Measurements from ENCODE around the gene SLC11A2. TPM values are rescaled to one million over a fixed set of nuclear protein-coding genes. Genes with fewer than 3 reads are reported as not detected.

The SLC11A2 gene
- polyA plus RNA-seq, 1 of the 3 experiments (the other 2 are of a cell fraction), result 27.7 TPM

DNA sequence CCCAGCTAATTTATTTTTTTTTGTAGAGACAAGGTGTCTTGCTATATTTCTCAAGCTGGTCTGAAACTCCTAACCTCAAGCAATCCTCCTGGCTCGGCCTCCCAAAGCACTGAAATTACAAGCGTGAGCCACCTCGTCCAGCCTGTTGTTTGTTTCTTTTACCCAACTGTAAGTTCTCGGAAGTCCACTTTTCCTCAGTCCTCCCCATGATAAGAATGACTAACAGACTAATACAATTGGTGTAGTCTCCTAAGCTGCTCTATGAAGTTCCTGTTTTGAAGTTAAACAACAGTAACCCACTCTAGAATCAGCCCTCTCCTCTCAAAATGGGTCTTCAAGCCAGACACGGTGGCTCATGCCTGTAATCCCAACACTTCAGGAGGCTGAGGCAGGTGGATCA lies 37.3 kb downstream of the SLC11A2 start:
- ChIA-PET POLR2A (interaction anchor here (0.9 kb wide), 1 partner anchor 224 kb away, joined by 3 read pairs; no protein-coding TSS in a partner anchor), CTCF (interaction anchor here (0.8 to 9.9 kb wide), 6 partner anchors 8 to 353 kb away, joined by 3 to 186 read pairs (median 17); partner anchors contain the start of gene ATF1)
- no peaks in the 10 kb centered on the region for H3K9me3 ChIP-seq
- H2AFZ ChIP-seq (ENCODE audit: low read depth), result no peak overlapping the region
- no peaks in the 10 kb centered on the region for H3K79me2 ChIP-seq (ENCODE audit: insufficient read depth)
- H3K27me3 ChIP-seq (ENCODE audit: insufficient read depth), result no peaks in the 10 kb centered on the region
- H3K4me3 ChIP-seq (ENCODE audit: low read depth in 2 of 2, low read length in 1 of 2), result no peak overlapping the region
- TF ChIP-seq JUND (IDR thresholded peaks at IDR 0.05) (no peak), GATA2 (CRISPR knock-in tag; IDR thresholded peaks at IDR 0.05) (no peak)
- TF ChIP-seq, protein P1, sequence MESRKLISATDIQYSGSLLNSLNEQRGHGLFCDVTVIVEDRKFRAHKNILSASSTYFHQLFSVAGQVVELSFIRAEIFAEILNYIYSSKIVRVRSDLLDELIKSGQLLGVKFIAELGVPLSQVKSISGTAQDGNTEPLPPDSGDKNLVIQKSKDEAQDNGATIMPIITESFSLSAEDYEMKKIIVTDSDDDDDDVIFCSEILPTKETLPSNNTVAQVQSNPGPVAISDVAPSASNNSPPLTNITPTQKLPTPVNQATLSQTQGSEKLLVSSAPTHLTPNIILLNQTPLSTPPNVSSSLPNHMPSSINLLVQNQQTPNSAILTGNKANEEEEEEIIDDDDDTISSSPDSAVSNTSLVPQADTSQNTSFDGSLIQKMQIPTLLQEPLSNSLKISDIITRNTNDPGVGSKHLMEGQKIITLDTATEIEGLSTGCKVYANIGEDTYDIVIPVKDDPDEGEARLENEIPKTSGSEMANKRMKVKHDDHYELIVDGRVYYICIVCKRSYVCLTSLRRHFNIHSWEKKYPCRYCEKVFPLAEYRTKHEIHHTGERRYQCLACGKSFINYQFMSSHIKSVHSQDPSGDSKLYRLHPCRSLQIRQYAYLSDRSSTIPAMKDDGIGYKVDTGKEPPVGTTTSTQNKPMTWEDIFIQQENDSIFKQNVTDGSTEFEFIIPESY (IDR thresholded peaks at IDR 0.05; ENCODE audit: borderline replicate concordance, low read depth), result no peak
- TF ChIP-seq, protein P2, sequence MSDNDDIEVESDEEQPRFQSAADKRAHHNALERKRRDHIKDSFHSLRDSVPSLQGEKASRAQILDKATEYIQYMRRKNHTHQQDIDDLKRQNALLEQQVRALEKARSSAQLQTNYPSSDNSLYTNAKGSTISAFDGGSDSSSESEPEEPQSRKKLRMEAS (IDR thresholded peaks at IDR 0.05; ENCODE audit: low read depth), result no peak
- no peaks in the 10 kb centered on the region for H3K9me2 ChIP-seq
- no peak for DNase-seq
- H3K36me3 ChIP-seq (replicated peaks in 1 of 2; ENCODE audit: control insufficient read depth in 1 of 2, insufficient read depth in 2 of 2, low read length in 1 of 2), result peaks cover 39 to 49% of the 10 kb centered on the region in 2 experiments
- peaks cover 24% of the 10 kb centered on the region for H3F3A ChIP-seq (replicated peaks; ENCODE audit: insufficient read depth)
- H3K9ac ChIP-seq, result no peak overlapping the region
- WGBS (ENCODE audit: low lambda C conversion rate), result 94% methylated on average over 5 of the region's 5 CpGs
- no peaks in the 10 kb centered on the region for H4K20me1 ChIP-seq (ENCODE audit: insufficient read depth)
- H3K4me1 ChIP-seq (ENCODE audit: control insufficient read depth in 1 of 2, insufficient read depth in 2 of 2, low read depth in 1 of 2, low read length in 1 of 2), result peaks cover 2 to 11% of the 10 kb centered on the region in 2 experiments; a peak in 1 of 4 replicates
- H3K4me2 ChIP-seq, result no peak overlapping the region
- no peak overlapping the region for H3K27ac ChIP-seq (ENCODE audit: low read depth in 2 of 2, low read length in 1 of 2)

DNA sequence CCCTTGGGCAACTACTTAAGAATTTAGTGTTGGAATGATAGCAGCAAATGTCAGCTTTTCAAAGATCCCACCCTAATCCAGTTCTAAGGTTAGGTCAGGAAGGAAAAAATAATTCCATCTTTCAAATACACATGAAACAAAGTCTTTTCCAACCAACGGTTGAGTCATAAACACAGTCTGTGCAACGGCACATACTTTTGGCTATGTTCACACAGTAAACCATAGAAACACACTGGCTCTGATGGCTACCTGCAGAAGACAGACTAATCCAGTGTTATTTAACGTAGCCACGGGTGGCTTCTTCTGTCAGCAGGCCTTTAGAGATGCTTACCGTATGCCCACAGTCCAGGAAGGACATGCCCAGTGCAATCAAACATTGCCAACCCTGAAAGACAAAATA lies 38.1 kb downstream of the SLC11A2 start:
- Histone ChIP-seq H3K9me3 (no peaks in the 10 kb centered on the region), H3K79me2 (ENCODE audit: insufficient read depth) (no peaks in the 10 kb centered on the region), H3K4me2 (no peak overlapping the region), H2AFZ (ENCODE audit: low read depth) (no peak overlapping the region), H3K4me1 (ENCODE audit: control insufficient read depth in 1 of 2, insufficient read depth in 2 of 2, low read depth in 1 of 2, low read length in 1 of 2) (peaks cover 2 to 11% of the 10 kb centered on the region in 2 experiments; a peak in 1 of 4 replicates), H3K9ac (no peak overlapping the region), H3K9me2 (no peaks in the 10 kb centered on the region), H3K36me3 (replicated peaks in 1 of 2; ENCODE audit: control insufficient read depth in 1 of 2, insufficient read depth in 2 of 2, low read length in 1 of 2) (peaks cover 39 to 49% of the 10 kb centered on the region in 2 experiments), H3K27ac (ENCODE audit: low read depth in 2 of 2, low read length in 1 of 2) (no peak overlapping the region), H3K27me3 (ENCODE audit: insufficient read depth) (no peaks in the 10 kb centered on the region), H3F3A (replicated peaks; ENCODE audit: insufficient read depth) (peaks cover 24% of the 10 kb centered on the region), H3K4me3 (ENCODE audit: low read depth in 2 of 2, low read length in 1 of 2) (no peak overlapping the region), H4K20me1 (ENCODE audit: insufficient read depth) (no peaks in the 10 kb centered on the region)
- POLR2A ChIA-PET, result interaction anchor here (0.9 kb wide), 1 partner anchor 223 kb away, joined by 3 read pairs; no protein-coding TSS in a partner anchor
- TF ChIP-seq RXRA (IDR thresholded peaks at IDR 0.05; ENCODE audit: borderline replicate concordance, low read depth) (no peak), EZH2phosphoT487 (IDR thresholded peaks at IDR 0.05; ENCODE audit: borderline replicate concordance, low read depth) (no peak), MXI1 (IDR thresholded peaks at IDR 0.05; ENCODE audit: low read depth, low read length) (no peak), SIN3A (IDR thresholded peaks at IDR 0.05; ENCODE audit: borderline replicate concordance, low read depth, low read length) (no peak), TEAD4 (IDR thresholded peaks at IDR 0.05; ENCODE audit: borderline replicate concordance, insufficient read depth) (no peak), FOXM1 (IDR thresholded peaks at IDR 0.05; ENCODE audit: low read depth) (no peak), MEF2A (IDR thresholded peaks at IDR 0.05; ENCODE audit: borderline replicate concordance, low read depth) (no peak), TAF1 (IDR thresholded peaks at IDR 0.05; ENCODE audit: borderline replicate concordance, low read depth, low read length) (no peak), EP300 (IDR thresholded peaks at IDR 0.05; ENCODE audit: borderline replicate concordance in 1 of 2, low read depth in 1 of 2, low read length in 1 of 2) (no peak), NRF1 (IDR thresholded peaks at IDR 0.05; ENCODE audit: low read depth, low read length) (no peak), YY1 (IDR thresholded peaks at IDR 0.05; ENCODE audit: low read depth) (no peak)
- TF ChIP-seq, protein P3, sequence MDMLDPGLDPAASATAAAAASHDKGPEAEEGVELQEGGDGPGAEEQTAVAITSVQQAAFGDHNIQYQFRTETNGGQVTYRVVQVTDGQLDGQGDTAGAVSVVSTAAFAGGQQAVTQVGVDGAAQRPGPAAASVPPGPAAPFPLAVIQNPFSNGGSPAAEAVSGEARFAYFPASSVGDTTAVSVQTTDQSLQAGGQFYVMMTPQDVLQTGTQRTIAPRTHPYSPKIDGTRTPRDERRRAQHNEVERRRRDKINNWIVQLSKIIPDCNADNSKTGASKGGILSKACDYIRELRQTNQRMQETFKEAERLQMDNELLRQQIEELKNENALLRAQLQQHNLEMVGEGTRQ (IDR thresholded peaks at IDR 0.05; ENCODE audit: borderline replicate concordance, low read depth, low read length), result no peak
- TF ChIP-seq, protein P4, sequence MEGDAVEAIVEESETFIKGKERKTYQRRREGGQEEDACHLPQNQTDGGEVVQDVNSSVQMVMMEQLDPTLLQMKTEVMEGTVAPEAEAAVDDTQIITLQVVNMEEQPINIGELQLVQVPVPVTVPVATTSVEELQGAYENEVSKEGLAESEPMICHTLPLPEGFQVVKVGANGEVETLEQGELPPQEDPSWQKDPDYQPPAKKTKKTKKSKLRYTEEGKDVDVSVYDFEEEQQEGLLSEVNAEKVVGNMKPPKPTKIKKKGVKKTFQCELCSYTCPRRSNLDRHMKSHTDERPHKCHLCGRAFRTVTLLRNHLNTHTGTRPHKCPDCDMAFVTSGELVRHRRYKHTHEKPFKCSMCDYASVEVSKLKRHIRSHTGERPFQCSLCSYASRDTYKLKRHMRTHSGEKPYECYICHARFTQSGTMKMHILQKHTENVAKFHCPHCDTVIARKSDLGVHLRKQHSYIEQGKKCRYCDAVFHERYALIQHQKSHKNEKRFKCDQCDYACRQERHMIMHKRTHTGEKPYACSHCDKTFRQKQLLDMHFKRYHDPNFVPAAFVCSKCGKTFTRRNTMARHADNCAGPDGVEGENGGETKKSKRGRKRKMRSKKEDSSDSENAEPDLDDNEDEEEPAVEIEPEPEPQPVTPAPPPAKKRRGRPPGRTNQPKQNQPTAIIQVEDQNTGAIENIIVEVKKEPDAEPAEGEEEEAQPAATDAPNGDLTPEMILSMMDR (IDR thresholded peaks at IDR 0.05), result no peak
- CTCF ChIA-PET, result interaction anchor here (0.6 to 9.9 kb wide), 17 partner anchors 9 to 483 kb away, joined by 3 to 186 read pairs (median 6); partner anchors contain the start of genes ATF1 and DIP2B
- WGBS (ENCODE audit: low lambda C conversion rate), result 75% methylated on average over 5 of the region's 5 CpGs
- DNase-seq, result no peak
